Thyroid gland (tissue), 4 donors: ENCODE data around the gene EYS.

ENCODE experiments used
- CTCF ChIP-seq, 6 experiments: fragments of 200-600 bp in 3 of 6; fragments of 450-650 bp in 3 of 6; sonication (generic) in 3 of 6; IDR thresholded peaks; one replicate each; pipeline ENCODE4 v1.5.1; 2016 to 2019; ENCODE audit warnings: antibody characterized with exemption in 6 of 6, mild to moderate bottlenecking in 2 of 6, inconsistent platforms in 1 of 6, moderate library complexity in 1 of 6
- POLR2A ChIP-seq, 2 donors: fragments of 450-650 bp; IDR thresholded peaks; one replicate each; pipeline ENCODE4 v1.6.1; 2017; ENCODE audit warnings: antibody characterized with exemption in 2 of 2, mild to moderate bottlenecking in 2 of 2, moderate library complexity in 1 of 2

GRCh38 chr6:65416621-65417020 lies 290.4 kb downstream of the EYS start:
- TF ChIP-seq CTCF (IDR thresholded peaks at IDR 0.05) (no peak), POLR2A (IDR thresholded peaks at IDR 0.05) (no peak)
